GM19372 (cell line): Measurements from ENCODE around the gene SLC24A3.

Experiments
- ATAC-seq: cut with Tn5 transposase; IDR thresholded peaks from one replicate; pipeline ENCODE4 v1.9.1; 2021; ENCODE audit warnings: mild to moderate bottlenecking, low read depth, moderate library complexity; ENCODE audit not compliant: unreplicated experiment

The SLC24A3 gene

DNA sequence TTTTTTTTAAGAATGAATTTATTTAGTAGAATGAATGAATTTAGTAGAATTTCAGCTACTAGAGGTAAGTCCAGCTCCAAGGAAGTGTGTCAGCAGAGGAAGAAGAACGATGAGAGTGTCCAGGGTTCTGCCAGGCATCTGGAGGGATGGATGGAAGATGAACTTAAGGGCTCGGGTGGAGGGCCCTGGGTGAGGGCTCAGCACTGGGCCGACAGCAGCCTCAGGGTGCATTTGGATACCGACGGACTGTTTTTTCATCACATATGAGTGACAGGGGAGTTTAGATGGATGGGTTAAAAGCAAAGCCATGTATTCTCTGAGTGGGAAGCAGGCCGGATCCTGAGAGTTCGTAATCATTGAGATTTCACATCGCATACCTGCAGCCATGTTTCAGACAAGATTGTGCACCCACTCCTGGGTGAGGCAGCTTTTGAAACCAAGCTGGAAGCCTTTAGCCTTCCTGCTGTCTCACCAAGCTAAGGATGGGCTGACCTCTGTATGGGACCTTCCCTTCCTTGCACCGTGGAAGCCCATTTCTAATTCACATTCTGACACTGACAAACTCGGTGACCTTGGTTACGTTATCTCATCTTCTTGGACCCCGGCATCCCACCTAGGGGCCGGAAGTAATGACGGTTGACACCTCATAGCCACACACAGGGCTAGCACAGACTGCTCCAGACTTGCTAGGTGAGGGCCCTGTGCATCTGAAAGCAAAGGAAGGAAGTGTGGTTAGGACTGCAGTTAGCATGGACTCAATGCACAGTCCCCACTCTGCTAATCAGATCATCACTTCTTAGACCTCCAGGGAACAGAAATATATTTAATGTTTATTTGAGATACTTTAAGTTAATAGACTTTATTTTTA, 228.5 kb downstream of the SLC24A3 start:
- ATAC-seq, result no peak

GRCh38 chr20:19446246-19446645, 233.8 kb downstream of the SLC24A3 start:
- no peak for ATAC-seq

- ATAC-seq, result no peak
Observed at GRCh38 chr20:19448632-19449031, 236.2 kb downstream of the SLC24A3 start.

GRCh38 chr20:19449051-19449450, 236.6 kb downstream of the SLC24A3 start:
- no peak for ATAC-seq

- no peak for ATAC-seq
Observed at GRCh38 chr20:19451231-19451922, 238.9 kb downstream of the SLC24A3 start.

DNA sequence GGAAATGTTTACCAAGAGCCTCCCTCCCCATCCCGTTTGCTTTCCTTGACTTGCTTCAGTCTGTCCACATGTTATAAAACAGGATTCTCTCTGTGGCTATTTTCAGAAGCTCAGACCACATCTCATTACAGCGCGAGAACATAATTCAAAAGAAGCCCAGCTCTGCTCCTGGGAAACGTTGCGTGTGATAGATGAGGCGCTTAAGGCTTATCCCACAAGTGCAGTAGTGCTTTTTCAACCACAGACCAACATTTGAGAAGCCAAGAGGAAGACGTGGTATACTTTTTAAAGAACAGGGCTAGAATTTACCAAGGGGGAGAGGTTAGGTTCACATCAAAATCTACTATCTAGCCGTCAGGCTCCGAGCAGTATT, 239.5 kb downstream of the SLC24A3 start:
- ATAC-seq, result no peak

DNA sequence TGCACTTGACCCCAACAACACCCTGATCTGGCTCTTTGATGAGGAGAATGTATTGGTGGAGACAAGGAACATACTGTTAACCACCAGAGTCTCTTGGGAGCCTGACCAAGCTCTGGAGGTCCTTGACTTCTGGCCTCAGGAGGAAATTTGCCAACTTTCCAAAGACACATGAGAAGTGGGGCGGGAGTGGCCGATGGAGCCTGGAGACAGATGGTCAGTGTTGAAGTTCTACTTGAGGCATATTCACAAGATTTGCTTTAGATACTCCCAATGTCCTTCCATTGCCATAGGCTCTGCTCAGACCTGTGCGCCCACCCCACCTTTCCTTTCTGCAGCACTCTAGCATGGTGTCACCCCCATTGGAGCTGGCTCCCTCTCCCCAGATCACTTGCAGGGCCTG, 241.0 kb downstream of the SLC24A3 start:
- ATAC-seq, result no peak

GRCh38 chr20:19453862-19454261, 241.4 kb downstream of the SLC24A3 start:
- ATAC-seq, result no peak

GRCh38 chr20:19456595-19457395, 244.4 kb downstream of the SLC24A3 start:
- no peak for ATAC-seq

DNA sequence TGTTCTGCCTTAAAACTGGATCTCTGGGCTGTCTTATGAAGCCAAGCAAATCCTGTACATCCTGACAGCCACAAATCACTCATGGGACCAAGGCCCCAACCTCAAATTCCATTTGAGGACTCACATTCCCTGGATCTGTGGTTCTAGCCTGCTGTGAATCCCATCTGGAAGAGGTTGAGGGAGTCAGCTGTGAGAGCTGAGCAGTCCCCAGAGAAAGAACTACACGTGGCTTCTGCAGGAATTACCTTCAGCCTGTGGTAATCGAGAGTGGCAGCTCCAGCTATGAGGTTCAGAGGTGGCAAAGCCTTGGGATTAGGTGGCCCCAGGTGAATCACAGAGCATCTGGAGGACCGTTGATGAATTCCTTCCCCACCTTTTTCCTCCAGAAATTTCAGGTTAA, 245.2 kb downstream of the SLC24A3 start:
- no peak for ATAC-seq

DNA sequence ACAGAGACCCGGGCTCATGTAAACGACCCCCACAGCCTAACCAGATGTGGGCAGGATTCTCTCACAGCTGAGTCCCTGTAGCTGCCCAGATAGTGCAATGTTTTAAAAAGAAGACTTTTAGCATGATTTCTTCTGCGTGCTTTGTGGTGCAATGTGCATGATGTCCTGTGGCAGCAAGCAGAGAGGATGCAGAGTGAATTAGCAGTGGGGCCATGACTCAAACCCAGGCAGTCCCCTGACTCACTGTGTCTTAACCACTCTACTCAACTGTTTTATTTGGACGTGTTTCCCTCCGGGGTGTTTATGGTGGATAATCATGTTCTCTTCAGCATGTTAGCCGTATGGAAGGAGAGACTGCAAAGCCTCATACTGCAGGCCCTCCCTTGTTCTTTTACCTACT, 247.9 kb downstream of the SLC24A3 start:
- no peak for ATAC-seq

DNA sequence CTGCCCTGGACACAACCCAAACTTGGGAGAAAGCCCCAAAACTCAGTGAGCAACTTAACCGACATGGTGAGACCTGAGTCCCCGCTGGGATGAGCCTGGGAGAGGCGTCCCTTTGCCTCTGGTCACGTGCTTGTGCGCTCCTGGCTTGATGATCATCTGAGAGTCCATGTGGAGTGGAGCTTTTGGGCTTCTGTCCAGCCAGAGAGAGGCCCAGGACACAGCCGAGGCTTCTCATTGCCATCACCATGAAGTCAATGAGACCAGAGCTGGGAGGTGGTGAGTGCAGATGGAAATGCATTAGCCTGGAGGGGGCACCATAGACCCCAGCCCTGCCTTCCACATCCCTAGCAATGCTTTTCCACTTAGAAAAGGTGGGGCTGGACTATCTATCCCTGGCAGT, 250.0 kb downstream of the SLC24A3 start:
- no peak for ATAC-seq

DNA sequence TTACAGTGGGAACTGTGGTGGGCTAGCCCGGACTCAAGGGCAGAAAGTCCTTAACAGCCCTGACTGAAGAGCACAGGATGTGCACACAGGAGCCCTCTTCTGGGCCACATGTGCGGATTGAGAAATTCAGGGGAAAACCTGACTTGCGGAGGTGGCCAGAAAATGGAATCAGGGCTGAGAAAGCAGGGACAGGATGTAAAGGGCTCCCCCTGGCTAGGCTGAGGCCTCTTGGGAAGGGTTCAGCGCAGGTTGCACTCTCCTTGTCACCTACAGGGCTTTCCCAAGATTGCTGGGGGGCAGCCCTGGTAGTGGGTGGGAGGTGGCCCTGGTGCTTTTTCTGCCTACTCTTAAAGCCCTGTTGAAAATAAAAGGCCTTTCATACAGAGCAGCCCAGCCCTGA, 251.2 kb downstream of the SLC24A3 start:
- no peak for ATAC-seq

DNA sequence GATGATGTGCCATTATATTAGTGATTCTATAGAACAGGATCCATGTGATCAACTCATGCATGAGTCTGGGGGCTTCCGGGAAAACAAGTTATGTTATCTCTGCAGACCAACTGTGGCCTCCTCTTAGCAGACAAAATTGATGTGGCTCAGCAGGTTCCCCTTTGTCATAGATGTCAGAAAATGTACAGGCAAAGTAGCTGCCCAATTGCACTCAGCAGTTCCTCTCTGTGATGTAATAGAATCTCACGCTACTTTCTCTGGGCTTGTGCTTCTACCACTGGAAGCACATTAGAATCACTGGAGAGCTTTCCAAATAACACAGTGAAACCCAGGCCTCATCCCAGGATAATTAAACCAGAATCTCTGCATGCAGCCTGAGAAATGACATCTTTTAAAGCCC, 253.1 kb downstream of the SLC24A3 start:
- ATAC-seq, result no peak

GRCh38 chr20:19466206-19466928, 253.9 kb downstream of the SLC24A3 start:
- ATAC-seq, result no peak

GRCh38 chr20:19473216-19473921, 260.9 kb downstream of the SLC24A3 start:
- no peak for ATAC-seq

- no peak for ATAC-seq
Observed at GRCh38 chr20:19473922-19474286, 261.5 kb downstream of the SLC24A3 start.

DNA sequence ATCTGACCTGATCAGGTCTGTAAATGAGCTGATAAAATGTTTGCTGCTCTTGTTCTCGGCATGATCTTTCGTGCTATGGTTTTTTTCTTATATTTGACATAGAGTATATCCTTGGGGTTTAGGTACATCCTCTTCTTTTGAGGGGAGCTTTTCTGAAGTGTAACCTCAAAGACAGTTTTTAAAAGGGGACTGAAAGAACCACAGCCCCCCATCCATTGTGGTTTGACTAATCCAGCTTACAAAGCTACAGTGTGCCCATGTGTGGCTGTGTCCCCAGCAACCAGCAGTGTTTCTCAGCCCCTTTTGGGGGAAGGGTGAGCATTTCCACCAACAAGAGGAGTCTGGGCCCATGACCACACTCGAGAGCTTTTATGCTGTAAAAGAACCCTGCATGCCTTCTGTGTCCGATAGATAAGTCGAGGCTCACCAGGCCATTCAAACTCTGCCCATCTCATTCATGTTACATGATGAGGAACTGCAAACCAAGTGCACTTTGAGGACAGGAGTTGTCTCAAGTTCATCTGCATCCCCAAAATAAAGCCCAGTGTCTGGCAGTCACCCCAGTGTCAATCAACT, 266.0 kb downstream of the SLC24A3 start:
- ATAC-seq, result no peak

- no peak for ATAC-seq
Observed at GRCh38 chr20:19482726-19483125, 270.3 kb downstream of the SLC24A3 start.

- no peak for ATAC-seq
Observed at GRCh38 chr20:19483309-19483708, 270.9 kb downstream of the SLC24A3 start.
